GM23248 (cell line): ENCODE measurements around the gene SLC12A6.
"Not testable (repeated sequence)": the region's sequence is repeated elsewhere in the genome, so short reads cannot be mapped to it uniquely, and the experiment has no call there.

ENCODE experiments used
- EZH2 ChIP-seq: fragments of 200-600 bp; sonication (generic); IDR thresholded peaks from 2 replicates; pipeline ENCODE4 v1.6.1; 2018; ENCODE audit warnings: antibody characterized with exemption, mild to moderate bottlenecking; ENCODE audit not compliant: insufficient read depth, poor library complexity, severe bottlenecking
- EZH2phosphoT487 ChIP-seq: fragments of 200-600 bp; sonication (generic); IDR thresholded peaks from 2 replicates; pipeline ENCODE4 v1.6.1; 2018; ENCODE audit warnings: antibody characterized with exemption, moderate library complexity, mild to moderate bottlenecking, low read depth; ENCODE audit not compliant: insufficient read depth

GRCh38 chr15:34342213-34342736 lies 4.7 kb upstream of the SLC12A6 start:
- not testable (repeated sequence) for TF ChIP-seq EZH2phosphoT487, EZH2
